T-helper 17 cell (primary cell): Measurements from ENCODE around the gene ADAMTS4. TPM values are rescaled to one million over a fixed set of nuclear protein-coding genes. Genes with fewer than 3 reads are reported as not detected.

Experiments used
- ATAC-seq: fragments of 150-1000 bp; cut with Tn5 transposase; 2 replicates; pipeline ENCODE4 v1.10.0; 2021; ENCODE audit warnings: mild to moderate bottlenecking, moderate library complexity
- DNase-seq, 3 donors: peaks; one replicate each; pipeline versions ENCODE4 v3.0.0 to v3.0.0-alpha.2; 2020 to 2021
- H3K9me3 ChIP-seq: one replicate; pipeline ENCODE4 v1.7.0; 2013; ENCODE audit warnings: low read length, mild to moderate bottlenecking; ENCODE audit not compliant: control insufficient read depth, poor library complexity, severe bottlenecking
- H3K27ac Mint-ChIP-seq: one replicate; pipeline ENCODE4 v1.8.0; 2022; ENCODE audit warnings: mild to moderate bottlenecking, moderate library complexity, mixed read lengths
- H3K27me3 Mint-ChIP-seq: one replicate; pipeline ENCODE4 v1.8.0; 2022; ENCODE audit warnings: mixed read lengths
- H3K36me3 Mint-ChIP-seq: one replicate; pipeline ENCODE4 v1.8.0; 2022; ENCODE audit warnings: low read depth, mixed read lengths
- H3K4me1 Mint-ChIP-seq: one replicate; pipeline ENCODE4 v1.8.0; 2022; ENCODE audit warnings: mild to moderate bottlenecking, mixed read lengths
- H3K4me3 Mint-ChIP-seq: one replicate; pipeline ENCODE4 v1.8.0; 2022; ENCODE audit warnings: mild to moderate bottlenecking, moderate library complexity, mixed read lengths
- total RNA-seq, 4 donors: library from RNA in 2 of 4; stranded (reverse) in 2 of 4; gene quantifications; one replicate each; pipeline ENCODE4 v1.2.3 and lab custom pipeline; 2022 to 2026

The ADAMTS4 gene
- total RNA-seq, 2 donors from 2014 or later = 0.31 to 0.77 TPM

DNA sequence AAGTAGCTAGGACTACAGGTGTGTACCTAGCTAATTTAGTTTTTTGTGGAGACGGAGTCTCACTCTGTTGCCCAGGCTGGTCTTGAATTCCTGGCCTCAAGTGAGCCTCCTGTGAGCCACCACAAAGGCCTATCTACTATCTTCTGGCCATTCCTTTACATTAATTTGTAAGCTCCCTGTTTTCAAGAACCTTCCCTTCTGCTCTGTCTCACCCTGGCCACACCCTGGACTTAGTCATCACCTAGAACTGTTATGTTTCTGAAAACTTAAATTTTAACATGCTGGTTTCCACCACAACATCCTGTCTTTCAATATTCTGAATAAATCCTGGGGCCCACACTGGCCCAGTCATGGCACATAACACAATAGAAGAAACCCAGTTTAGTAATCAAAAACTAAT lies 16.6 kb downstream of the ADAMTS4 start:
- no peaks in the 10 kb centered on the region for H3K9me3 ChIP-seq
- Mint-ChIP-seq H3K4me3 (peak overlapping the region; percentile 88), H3K27me3 (no peaks in the 10 kb centered on the region), H3K36me3 (peaks cover 1% of the 10 kb centered on the region), H3K4me1 (peaks cover 66% of the 10 kb centered on the region), H3K27ac (peak overlapping the region; percentile 95)
- no peak for DNase-seq
- peak; percentile 45 for ATAC-seq

DNA sequence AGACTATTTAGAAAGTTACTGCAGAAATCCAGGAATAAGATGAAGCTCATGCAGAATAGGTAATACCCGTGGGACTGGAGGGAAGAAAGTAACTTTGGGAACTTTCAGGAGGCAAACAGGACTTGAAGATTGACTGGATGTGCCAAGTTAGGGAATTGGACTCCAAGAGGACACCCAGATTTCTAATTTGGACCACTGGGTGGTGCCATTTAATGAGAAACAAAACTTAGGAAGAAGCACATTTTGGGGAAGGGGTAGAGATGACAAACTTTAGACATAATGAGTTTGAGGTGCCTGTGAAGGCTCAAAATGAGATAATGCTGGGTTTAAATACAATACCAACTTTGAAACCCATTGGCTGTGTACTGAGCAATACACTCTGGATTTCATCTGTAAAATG lies 18.2 kb downstream of the ADAMTS4 start:
- no peaks in the 10 kb centered on the region for H3K27me3 Mint-ChIP-seq
- no peak for ATAC-seq
- peaks cover 66% of the 10 kb centered on the region for H3K4me1 Mint-ChIP-seq
- DNase-seq = no peak
- peak overlapping the region; percentile 59 for H3K27ac Mint-ChIP-seq
- H3K9me3 ChIP-seq = no peaks in the 10 kb centered on the region
- H3K4me3 Mint-ChIP-seq = peak overlapping the region; percentile 52
- H3K36me3 Mint-ChIP-seq = peaks cover 3% of the 10 kb centered on the region

DNA sequence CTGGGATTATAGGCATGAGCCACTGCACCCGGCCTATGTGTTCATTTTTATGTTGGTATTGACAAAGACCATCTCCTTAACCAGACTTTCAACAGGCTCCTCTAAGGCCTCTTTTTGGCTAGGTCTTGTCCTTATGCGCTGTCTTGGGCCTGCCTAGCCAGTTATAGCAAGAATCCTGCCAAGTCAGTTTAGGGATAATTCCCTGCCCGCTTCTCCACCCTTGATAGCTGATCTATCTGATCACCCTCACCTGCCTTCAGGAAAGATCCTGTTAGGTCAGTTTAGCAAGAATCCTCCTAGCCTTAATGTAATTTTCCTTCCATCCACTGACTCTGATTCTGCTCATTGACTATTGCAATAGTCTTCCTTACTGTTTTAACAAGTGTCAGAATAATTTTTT lies 19.2 kb downstream of the ADAMTS4 start:
- H3K36me3 Mint-ChIP-seq = peaks cover 4% of the 10 kb centered on the region
- no peaks in the 10 kb centered on the region for H3K9me3 ChIP-seq
- DNase-seq (no peak), ATAC-seq (no peak)
- H3K4me1 Mint-ChIP-seq = peaks cover 63% of the 10 kb centered on the region
- H3K27ac Mint-ChIP-seq = peak overlapping the region; percentile 59
- no peaks in the 10 kb centered on the region for H3K27me3 Mint-ChIP-seq
- peak overlapping the region; percentile 28 for H3K4me3 Mint-ChIP-seq

DNA sequence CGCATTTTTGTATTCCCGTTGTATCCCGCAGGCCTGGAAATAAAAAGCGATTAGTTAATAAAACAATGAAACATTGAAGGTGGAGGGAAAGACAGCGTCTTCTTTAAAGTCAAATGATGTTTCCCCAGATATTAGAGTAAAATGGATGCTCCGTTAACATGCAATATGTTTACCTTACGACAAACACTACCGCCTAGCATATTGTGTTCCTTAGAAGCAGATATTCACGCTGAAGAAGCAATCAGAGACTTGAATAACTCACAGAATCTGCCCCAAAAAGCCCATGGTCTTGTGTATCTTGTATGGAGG lies 21.0 kb downstream of the ADAMTS4 start:
- Mint-ChIP-seq H3K36me3 (peaks cover 10% of the 10 kb centered on the region), H3K4me1 (peaks cover 57% of the 10 kb centered on the region), H3K4me3 (peak overlapping the region; percentile 100), H3K27ac (peak overlapping the region; percentile 93), H3K27me3 (no peaks in the 10 kb centered on the region)
- no peaks in the 10 kb centered on the region for H3K9me3 ChIP-seq
- ATAC-seq (no peak), DNase-seq (no peak)

DNA sequence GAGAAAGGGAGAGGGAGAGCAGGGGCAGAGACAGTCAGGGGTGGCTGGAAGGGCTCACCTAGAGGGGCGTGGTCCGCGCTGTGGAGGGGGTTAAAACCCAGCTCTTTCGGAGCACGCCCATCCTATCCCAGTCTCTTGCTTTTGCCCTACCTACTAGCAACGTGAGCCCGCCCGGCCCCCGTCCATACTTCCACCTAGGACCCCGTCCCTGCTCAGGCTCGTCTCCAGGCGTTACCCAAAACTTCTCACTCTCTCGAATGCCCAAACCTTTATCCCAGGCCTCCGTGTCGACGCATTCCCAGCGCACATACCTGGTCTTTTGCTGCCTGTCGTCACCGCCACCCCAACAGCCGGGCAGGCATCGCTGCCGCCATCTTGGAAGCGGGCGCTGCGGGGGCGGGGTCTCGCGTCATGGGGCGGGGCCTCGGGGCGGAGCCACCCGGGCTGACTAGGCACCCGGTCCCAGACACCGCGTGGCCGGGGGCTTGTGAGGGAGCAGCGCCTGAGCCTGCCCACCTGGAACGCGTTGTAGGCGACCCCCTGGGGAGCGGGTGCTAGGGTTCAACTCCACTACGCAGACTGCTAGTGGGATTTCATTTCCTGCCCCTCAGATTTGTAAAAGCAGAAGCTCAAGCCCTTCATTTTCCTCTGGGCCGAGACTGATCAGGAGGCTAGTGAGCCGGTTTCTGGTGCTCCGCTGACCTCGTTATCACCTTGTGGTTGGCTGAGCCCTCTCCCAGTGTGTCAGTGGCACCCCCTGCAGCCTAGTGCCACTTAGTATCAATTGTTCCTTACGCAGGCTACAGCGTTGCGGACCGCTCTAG lies 21.5 kb downstream of the ADAMTS4 start, which contains the start of gene B4GALT3:
B4GALT3 (minus strand) TSS at position 396 of the 824 bp plus-strand sequence. CDS start 1,447 bp downstream, outside the sequence.
- Mint-ChIP-seq H3K27ac (peak within 1 kb of the TSS; percentile 93), H3K27me3 (no peaks in the 10 kb centered on the region), H3K4me3 (peak within 1 kb of the TSS; percentile 100), H3K4me1 (peaks cover 59% of the 10 kb centered on the region), H3K36me3 (peaks cover 10% of the 10 kb centered on the region)
- DNase-seq (peak; percentile 91 to 95 (median 93)), ATAC-seq (peak; percentile 93)
- H3K9me3 ChIP-seq = no peaks in the 10 kb centered on the region

DNA sequence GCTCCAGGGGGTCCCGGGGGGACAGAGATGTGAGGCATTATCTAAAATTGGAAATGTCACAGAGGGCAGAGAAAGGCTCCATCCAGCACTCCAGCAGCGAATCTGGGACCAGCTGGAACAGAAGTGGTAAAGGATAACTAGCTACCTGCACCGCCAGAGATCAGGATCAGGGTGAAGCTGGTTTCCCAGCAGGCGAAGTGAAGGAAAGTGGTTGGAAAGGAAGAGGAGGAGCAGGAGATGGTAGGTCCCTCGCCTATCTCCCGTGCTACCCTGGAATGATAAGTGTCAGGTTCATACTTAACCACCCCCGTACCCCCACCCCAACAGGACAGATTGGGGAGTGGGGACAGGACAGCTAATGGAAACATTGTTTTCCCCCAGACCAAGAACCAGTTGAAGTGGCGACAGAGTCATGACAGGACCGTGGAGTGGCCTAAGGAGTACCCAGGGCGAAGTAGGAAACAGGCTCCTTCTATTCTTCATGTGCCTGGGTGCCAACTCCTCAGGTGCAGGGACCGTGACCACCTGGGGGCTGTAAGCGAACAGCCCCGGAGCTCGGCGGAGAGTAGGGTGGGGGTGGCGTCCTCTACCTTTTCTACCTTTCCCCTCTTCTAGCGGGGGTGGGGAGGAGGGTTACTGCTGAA lies 22.3 kb downstream of the ADAMTS4 start:
- H3K4me1 Mint-ChIP-seq = peaks cover 55% of the 10 kb centered on the region
- H3K4me3 Mint-ChIP-seq = peak overlapping the region; percentile 100
- ATAC-seq = no peak
- no peaks in the 10 kb centered on the region for H3K27me3 Mint-ChIP-seq
- H3K36me3 Mint-ChIP-seq = peaks cover 10% of the 10 kb centered on the region
- H3K27ac Mint-ChIP-seq = peak overlapping the region; percentile 93
- no peak for DNase-seq
- H3K9me3 ChIP-seq = no peaks in the 10 kb centered on the region

DNA sequence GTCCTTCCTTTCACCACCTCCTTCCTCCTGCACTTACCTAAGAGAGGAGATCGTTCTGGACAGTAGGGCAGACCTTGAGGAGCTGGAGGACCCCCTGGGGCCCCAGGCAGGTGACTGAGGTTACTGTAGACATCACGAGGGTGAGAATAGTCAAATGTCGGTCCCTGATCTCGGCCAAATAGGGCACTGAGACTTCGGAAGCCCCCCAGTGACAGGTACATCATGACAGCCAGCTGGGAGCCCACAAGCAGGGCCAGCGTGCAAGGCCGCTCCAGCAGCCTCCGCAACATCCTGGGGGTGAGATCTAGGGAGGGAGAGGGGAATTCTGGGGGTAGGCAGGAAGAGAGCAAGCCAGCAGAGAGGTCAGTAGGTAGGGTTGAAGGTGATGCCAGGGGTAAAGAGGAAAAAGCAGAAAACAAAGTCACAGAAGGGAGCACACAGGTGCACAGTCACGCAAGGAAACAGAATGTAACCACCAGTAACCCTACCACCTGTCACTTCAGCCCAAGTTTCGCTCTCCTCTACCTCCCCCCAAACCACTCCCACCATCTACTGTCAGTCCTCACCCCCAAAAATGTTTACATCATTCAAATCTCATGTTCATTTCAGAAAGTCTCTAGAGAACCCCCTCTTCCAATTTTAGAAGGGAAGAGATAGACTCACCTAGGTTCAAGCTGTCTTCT lies 22.9 kb downstream of the ADAMTS4 start:
- H3K36me3 Mint-ChIP-seq = peaks cover 12% of the 10 kb centered on the region
- H3K4me3 Mint-ChIP-seq = peak overlapping the region; percentile 100
- ATAC-seq = no peak
- no peaks in the 10 kb centered on the region for H3K27me3 Mint-ChIP-seq
- H3K4me1 Mint-ChIP-seq = peaks cover 57% of the 10 kb centered on the region
- DNase-seq = no peak
- H3K9me3 ChIP-seq = no peaks in the 10 kb centered on the region
- peak overlapping the region; percentile 93 for H3K27ac Mint-ChIP-seq

DNA sequence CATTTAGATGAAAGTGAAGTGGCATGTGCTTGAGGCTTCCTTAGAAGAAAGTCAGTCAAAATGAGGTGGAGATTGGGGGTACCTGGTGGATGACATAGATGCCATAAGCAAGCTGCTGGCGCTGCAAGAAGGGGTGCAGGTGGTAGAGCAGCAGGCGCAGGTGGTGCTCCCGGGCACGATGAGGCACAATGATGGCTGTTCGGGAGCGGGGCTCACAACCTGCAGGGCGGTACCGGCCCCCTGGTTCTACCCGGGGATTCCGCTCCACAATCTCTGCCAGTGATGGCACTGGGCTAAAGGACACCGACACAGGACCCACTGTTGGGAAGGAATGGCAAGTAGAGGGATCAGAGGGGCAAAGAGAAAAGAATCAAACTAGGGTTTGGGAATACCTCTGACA lies 23.9 kb downstream of the ADAMTS4 start:
- H3K9me3 ChIP-seq = no peaks in the 10 kb centered on the region
- Mint-ChIP-seq H3K4me3 (no peak overlapping the region), H3K27ac (peak overlapping the region; percentile 93), H3K27me3 (no peaks in the 10 kb centered on the region), H3K36me3 (peaks cover 12% of the 10 kb centered on the region), H3K4me1 (peaks cover 51% of the 10 kb centered on the region)
- DNase-seq = no peak
- no peak for ATAC-seq

DNA sequence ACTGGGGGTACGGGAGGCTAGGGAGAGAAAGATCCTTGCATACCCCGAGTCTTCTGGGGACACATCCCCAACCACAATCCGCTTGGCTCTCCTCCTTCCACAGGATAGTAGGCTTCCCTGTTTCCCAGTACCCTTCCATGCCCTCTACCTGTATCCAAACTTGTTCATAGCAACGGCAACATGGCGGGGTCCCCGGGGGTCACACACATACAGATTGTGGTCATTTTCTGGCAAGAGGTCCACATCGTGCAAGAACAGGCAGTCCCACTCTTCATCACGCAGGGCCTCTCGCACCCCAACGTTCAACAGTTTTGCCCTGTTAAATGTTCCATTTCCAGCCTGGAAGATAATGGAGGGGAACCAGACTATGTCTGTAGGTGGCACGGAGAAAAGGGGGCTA lies 25.1 kb downstream of the ADAMTS4 start:
- no peak for ATAC-seq
- no peak for DNase-seq
- Mint-ChIP-seq H3K27ac (peak overlapping the region; percentile 87), H3K4me1 (peaks cover 50% of the 10 kb centered on the region), H3K4me3 (no peak overlapping the region), H3K27me3 (no peaks in the 10 kb centered on the region), H3K36me3 (peaks cover 12% of the 10 kb centered on the region)
- H3K9me3 ChIP-seq = no peaks in the 10 kb centered on the region

DNA sequence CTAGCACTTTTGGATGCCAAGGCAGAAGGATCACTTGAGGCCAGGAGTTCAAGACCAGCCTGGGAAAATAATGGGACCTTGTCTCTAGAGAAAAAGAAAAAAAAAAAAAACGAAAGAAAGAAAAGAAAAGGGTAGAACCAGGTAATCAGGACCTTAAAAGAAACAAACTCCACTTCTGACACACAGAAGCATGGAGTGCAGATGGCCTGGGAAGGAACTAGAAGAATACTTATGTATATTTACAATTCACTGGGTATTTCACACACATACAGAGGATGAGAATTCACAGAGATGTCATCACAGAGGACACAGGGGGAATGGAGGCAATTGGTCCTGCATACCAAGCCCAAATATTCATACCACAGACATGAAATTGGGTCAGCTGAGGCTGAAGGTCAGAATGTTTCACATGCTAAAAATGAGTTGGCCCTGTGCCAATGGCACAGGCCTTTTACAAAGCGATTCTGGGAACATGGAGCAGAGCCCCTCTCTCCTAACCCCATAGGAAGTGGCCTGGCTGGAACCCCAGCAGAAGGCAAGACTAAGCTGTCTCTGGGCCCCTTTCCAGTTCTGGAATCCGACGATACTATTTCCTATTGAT lies 26.0 kb downstream of the ADAMTS4 start:
- peak overlapping the region; percentile 87 for H3K27ac Mint-ChIP-seq
- DNase-seq (no peak), ATAC-seq (no peak)
- H3K4me3 Mint-ChIP-seq = no peak overlapping the region
- peaks cover 12% of the 10 kb centered on the region for H3K36me3 Mint-ChIP-seq
- no peaks in the 10 kb centered on the region for H3K9me3 ChIP-seq
- no peaks in the 10 kb centered on the region for H3K27me3 Mint-ChIP-seq
- H3K4me1 Mint-ChIP-seq = peaks cover 52% of the 10 kb centered on the region

DNA sequence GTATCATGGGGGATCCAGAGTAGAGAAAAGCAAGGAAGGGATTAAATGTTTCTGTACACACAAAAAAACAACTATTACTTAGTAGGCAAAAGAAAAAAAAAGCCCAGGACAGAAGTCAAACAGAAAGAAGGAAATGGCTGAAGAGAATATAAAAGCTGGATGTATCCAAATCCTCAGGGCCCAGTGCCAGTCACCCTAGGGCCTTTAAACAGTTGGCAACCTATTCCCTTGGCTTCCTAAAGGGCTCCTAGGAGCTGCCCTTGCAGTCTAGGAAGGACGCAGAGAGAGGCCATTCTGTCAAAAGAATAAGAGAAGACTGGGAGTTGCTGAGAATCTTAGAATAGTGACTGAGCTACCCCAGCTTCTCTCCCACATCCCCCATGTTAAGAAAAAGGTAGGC lies 26.5 kb downstream of the ADAMTS4 start:
- no peak for DNase-seq
- no peak for ATAC-seq
- Mint-ChIP-seq H3K4me3 (no peak overlapping the region), H3K27ac (peak overlapping the region; percentile 87), H3K27me3 (no peaks in the 10 kb centered on the region), H3K4me1 (peaks cover 49% of the 10 kb centered on the region), H3K36me3 (peaks cover 12% of the 10 kb centered on the region)
- no peaks in the 10 kb centered on the region for H3K9me3 ChIP-seq

DNA sequence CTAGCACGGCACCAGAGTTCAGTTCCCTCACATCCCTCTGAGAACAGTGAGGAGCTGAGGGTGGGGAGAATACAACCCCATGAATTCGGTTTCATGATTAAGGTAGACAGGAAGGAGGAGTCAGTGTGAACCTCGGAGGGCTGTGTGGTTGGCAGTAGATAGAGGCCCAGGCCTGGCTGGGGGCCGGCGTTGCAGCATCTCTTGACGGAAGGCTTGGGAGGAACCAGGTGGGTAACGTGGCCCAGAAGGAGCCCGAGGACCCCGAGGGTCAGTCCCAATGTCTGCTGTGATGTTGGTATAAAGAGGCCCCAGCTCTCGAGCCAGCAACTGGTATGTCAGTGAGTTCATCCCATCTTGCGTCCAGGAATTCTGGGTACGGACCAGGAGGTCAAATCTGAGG lies 27.2 kb downstream of the ADAMTS4 start:
- DNase-seq = no peak
- no peaks in the 10 kb centered on the region for H3K9me3 ChIP-seq
- Mint-ChIP-seq H3K4me3 (no peak overlapping the region), H3K27ac (peak overlapping the region; percentile 87), H3K27me3 (no peaks in the 10 kb centered on the region), H3K36me3 (peaks cover 9% of the 10 kb centered on the region), H3K4me1 (peaks cover 49% of the 10 kb centered on the region)
- no peak for ATAC-seq

DNA sequence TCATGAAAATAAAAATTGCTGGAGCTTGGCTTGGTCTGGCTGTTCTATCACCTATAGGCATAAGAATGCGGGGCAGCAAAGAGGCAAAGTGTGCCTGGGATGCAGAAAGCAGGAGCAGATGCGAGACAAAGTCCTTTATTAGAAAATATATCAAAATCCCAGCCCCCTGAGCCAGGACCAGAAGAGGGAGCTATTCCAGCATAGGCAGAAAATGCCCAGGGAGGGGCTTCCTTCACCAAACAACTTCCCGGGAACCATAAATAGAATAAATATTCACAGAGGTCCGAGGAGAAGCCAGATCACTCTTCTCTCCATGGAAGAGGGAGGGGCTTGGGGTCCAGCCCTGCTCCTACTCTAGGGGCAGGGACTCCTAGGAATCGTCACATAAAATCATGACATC lies 27.7 kb downstream of the ADAMTS4 start:
- H3K27me3 Mint-ChIP-seq = no peaks in the 10 kb centered on the region
- peaks cover 9% of the 10 kb centered on the region for H3K36me3 Mint-ChIP-seq
- H3K4me1 Mint-ChIP-seq = peaks cover 47% of the 10 kb centered on the region
- ATAC-seq = no peak
- H3K4me3 Mint-ChIP-seq = peak overlapping the region; percentile 25
- no peaks in the 10 kb centered on the region for H3K9me3 ChIP-seq
- no peak for DNase-seq
- peak overlapping the region; percentile 87 for H3K27ac Mint-ChIP-seq
